GM19023 (cell line): Measurements from ENCODE around the gene MKKS.
"Not testable (repeated sequence)": the region's sequence is repeated elsewhere in the genome, so short reads cannot be mapped to it uniquely, and the experiment has no call there.

Source experiments
- ATAC-seq: cut with Tn5 transposase; IDR thresholded peaks from one replicate; pipeline ENCODE4 v1.9.1; 2021; ENCODE audit warnings: mild to moderate bottlenecking, moderate library complexity; ENCODE audit not compliant: unreplicated experiment

The MKKS gene

DNA sequence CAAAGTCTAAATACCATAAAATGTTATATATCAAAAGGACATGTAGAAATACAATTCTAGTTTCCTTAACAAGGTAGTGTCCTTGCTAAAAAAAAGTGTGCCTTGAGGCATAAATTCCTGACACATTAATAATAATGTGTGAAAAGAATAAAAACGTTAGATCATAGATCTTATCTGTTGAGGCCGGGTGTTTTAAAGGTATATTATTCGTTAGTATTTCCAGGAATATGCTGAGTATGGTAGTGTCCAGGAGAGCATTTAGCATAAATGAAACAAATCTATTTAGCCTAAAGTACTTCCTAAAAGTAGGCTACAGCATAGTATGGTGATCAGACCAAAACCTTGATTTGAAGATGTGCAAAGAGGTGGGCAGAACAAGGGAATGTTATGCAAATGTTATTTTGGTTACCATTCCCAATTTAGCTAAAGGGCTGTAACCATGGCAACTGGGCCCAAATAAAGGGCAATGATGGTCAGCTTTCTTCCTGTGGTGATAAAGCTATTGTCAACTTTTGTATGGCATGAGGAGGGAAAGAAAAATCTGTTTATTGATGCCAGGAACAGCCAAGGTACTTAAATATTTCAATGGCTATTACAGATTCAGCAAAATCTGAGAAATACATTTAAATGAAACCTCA lies 18.9 kb downstream of the MKKS start:
- no peak for ATAC-seq

DNA sequence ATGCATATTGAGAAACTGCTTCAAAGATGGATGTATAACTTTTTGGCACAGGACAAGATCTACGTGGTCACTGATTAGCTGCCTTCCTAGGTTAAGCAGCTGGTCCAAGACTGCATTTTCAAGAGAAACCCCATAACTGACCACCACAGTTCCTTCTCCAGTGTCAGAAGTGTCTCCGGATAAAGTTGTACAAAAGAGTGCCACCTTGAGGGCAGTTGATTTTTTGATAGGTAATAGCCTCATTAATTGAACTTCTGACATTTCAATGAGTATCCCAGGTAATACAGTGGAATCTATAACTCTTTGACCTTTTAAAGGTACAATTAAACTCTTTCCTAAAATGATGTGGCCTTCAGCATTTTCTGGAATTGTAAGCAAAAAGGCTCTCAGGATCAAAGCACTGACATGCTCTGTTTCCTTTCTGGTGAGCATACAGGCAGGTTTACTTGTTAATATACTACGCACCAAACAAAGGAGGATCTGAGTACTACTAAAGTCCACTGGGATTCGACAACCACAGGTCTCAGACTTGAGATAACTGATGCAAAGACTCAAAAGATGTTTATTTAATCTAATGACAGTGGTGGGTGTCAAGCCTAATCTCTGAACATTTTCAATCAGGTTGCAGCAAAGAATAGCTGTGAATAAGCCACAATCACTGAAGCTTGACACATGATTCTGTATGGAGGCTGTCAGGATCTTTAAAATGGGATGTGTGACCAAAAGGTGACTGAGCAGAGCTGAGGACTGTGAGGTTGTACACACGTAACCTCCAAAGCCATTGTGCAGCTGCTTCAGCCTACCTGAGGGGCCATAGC lies 21.2 kb downstream of the MKKS start:
- ATAC-seq: no peak

DNA sequence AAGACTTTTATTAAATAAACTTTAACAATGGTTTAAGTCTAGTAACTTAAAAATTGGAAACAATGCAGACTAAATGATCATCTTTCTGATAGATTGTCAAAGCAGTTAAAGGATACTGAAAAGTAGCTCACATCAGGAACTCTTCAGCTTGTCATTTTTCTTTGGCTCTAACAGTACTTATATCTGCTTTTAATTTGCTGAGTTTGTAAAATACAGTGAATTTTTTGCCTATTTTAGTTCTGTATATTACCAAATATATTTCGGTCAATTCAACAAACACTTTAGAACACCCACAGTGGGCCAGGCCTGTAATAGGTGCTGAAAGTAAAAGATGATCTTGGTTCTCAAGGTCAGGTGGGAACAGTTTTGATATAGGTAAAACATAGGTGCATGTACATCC lies 22.3 kb downstream of the MKKS start:
- no peak for ATAC-seq

DNA sequence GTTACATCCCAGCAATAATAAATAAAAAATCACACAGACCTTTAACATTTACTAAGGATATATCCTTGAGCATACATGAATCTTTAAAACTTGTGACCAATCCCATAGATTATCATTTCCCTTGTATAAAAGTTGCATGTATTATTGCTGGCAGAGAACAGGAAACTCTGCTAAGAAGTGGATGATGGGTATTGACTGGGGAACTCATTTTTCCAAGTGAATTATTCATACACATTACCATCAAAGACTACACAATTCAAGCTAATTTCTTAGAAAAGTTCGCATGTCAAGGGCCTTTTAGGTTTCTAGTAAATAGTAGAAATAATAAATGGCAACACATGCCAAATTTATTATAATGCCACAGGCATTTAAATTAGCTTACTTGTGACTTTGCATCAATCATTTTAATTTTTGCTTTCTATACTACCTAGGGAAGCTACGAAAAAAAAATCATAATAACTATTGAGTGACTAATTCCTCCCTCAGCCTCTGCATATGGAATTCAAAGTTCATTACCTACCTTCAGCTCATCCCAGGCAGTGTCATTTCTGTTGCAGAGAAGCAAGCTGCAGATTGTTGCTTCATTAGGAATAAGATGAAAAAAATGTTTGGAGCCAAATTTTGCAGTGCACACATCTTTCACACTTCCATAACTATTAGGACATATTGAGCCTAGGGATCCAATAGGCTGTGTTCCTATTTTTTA lies 25.8 kb downstream of the MKKS start:
- no peak for ATAC-seq

DNA sequence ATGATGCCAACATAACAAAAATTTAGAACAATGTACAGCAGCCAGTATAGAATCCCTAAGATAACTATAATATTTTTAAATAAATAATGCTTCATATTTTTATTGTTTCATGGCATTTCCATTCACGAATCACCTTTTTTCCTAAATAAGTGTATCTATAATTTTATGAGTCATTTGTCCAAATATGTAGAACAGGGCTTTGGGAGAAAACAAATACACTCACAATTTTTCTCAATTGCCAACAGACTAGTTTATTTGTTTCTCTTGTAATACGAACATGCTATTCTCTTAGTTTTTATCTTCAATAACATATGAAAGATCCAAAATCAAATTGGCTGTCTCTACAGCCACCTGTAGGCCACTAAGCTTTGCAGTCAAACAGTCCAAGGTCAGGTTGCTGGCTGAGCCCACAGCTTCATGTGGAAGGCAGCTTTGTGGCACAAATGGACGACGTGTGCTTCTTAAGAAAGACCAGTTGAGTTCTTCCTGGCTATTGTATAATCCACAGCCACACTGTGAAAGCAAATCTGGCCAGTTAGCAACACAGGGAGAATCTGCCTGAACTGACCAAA lies 29.0 kb downstream of the MKKS start:
- ATAC-seq: no peak

DNA sequence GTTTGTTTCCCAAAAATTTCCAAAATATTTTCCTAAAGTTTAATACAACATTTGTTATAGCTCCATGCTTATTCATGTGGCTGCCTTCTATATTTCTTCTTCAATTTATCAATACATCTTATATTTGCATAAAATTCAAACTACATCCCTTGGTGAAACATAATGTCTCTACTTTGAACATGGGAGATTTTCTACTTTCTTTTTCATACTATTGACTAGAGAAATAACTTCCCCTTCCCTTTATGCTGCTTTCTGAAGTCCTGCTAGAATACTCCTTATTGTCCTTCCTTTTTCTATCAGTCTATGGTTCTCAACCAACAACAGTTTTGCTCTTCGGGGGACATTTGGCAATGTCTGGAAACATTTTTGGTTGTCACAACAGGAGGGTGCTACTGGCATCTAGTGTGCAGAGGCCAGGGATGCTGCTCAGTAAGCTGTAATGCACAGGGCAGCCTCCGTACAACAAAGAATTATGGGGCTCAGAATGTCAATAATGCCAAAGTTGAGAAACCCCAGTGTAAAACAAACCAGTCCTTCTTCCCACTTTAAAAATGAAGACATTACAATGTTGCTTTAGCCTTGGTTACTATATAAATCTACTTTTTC lies 29.9 kb downstream of the MKKS start:
- ATAC-seq: no peak

DNA sequence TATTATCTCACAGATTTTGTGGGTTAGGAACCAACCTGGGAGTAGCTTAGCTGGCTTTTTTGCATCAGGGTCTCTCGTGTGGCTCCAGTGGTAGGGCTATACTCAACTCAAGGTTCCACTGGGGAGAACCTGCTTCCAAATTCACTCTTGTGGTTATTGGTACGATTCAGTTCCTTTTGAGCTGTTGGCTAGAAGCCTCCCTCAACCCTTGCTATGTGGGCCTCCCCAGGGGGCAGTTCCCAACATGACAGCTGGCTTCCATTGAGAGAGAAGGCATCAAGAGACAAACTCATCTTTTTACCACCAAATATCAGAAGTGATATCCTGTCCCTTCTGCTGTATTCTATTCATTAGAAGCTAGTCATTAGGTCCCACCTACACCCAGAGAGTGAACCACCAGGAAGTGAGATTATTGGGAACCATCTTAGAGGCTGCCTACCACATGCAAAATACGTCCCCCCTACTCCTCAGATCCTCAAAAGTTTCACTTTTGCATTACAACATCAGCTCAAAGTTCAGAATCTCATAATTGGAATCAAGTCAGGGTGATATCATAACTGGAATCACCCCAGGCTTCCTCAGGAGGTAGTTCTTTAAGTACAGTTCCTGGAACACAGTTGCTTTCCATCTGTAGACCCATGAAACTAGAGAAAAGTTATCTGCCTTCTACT lies 30.9 kb downstream of the MKKS start:
- no peak for ATAC-seq

DNA sequence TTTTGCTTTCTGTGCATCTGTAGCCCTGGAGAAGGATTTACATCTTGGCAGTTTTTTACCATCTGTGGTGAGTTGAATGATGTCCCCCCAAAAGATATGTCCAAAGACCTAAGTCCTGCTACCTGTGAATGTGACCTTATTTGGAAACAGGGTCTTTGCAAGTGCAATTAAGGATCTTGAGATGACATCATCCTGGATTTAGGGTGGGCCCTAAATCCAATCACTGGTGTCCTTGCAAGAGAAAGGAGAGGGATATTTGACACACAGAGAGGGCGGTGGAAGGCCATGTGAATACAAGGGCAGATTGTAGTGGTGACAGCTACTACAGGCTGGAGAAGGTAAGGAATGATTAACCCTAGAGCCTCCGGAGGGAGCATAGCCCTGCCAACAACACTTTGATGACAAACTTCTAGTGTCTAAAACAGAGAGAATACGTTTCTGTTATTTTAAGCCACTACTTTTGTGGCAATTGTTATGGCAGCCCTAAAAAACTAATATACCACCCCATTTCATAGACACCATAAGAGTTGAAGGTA lies 35.1 kb downstream of the MKKS start:
- no peak for ATAC-seq

DNA sequence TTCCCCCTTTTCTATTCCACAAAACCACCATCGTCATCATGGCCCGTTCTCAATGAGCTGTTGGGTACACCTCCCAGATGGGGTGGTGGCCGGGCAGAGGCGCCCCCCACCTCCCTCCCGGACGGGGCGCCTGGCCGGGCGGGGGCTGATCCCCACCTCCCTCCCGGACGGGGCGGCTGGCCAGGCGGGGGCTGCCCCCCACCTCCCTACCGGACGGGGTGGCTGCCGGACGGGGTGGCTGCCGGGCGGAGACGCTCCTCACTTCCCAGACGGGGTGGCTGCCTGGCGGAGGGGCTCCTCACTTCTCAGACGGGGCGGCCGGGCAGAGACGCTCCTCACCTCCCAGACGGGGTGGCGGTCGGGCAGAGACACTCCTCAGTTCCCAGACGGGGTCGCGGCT lies 39.3 kb downstream of the MKKS start:
- not testable (repeated sequence) for ATAC-seq

DNA sequence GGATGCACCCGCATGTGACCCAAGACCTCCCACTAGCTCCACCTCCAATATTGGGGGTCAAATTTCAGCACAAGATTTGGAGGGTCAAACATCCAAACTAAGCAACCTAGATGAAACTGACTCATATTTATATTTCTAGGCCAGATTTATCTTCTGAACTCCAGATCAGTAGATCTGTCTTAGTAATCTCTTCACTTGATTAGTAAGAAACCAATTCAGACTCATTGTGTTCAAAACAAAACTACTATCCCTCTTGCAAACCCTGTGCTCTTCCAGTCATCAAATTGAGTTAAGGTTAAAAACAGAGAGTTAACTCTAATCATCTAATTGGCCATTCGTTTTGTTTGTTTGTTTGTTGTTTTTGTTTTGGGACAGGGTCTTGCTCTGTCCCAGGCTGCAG lies 43.3 kb downstream of the MKKS start:
- no peak for ATAC-seq

DNA sequence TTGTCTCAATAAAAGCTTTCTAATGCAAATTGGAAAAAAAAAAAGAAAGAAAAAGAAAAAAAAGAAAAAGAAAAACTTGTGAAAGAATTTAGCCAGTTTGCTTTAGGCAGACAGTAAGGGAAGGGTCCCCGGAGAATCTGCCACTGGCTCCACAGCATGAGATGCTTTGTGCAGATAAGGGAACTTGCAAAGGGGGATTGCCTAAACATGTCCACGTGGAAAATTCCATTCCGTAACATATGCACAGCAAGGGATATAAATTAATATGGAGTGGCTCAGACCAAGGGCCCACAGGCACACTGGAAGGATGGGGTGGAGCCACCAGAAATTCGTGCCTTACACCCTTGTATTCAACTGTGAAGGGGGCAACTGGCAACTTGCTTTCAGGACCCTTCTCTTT lies 45.4 kb downstream of the MKKS start:
- no peak for ATAC-seq

DNA sequence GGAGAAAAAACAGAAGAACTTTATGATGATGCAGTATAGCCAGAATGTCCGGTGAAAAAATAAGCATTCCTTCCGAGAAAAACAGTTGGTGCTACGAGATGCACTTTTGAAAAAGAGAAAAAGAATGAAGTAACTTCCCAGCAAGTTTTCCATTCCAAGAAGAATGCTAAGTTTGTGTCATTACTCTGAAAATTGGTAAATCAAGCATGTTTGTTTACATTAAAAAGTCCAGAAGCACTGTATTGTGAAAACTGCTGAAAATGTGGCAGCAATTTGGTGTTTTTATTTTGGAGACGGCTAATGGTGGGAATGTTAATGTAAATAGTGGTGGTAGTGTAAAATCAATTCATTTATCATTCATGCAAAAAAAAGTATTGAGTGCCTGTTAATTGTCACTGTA lies 46.3 kb downstream of the MKKS start:
- no peak for ATAC-seq

DNA sequence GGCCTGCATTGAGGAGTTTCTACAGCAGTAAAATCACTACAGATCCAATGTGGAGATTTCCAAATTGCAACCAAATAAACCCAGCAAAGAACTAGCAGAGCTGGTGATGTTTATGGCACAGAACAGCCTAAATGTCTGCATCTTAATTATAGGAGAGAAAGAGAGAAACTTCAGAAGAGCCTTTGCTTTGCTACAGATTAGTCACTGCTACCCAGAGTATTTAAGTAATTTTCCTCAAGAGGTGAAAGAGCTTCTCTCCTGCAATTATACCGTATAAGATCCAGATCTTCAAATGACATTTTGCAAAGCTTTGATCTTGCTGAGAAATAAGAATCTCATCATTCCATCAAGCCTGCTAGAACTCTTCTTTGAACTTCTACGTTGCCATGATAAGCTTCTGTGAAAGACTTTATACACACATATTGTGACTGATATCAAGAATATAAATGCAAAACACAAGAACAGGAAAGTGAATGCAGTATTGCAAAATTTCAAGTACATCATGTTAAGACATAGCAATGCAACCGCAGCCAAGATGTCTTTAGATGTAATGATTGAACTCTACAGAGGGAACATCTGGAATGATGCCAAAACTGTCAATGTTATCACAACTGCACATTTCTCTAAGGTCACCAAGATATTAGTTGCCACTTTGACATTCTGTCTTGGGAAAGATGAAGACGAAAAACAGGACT lies 48.0 kb downstream of the MKKS start:
- no peak for ATAC-seq

DNA sequence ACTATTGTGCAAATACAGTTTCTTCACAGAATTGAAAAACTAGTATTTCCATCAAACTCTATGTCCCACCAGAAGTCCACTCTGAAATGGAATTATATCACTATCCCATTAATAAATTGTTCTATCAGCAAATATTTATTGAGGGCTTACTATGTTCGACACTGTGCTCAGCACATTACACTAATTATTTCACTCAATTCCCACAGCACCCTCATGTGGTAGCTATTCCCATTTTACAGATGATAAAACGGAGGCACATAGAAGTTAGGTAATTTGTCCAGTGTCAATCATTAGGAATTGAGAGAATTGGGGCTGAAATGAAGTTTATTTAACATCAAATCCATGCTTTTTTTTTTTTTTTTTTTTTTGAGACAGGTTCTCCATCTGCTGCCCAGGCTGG lies 52.5 kb downstream of the MKKS start:
- no peak for ATAC-seq

DNA sequence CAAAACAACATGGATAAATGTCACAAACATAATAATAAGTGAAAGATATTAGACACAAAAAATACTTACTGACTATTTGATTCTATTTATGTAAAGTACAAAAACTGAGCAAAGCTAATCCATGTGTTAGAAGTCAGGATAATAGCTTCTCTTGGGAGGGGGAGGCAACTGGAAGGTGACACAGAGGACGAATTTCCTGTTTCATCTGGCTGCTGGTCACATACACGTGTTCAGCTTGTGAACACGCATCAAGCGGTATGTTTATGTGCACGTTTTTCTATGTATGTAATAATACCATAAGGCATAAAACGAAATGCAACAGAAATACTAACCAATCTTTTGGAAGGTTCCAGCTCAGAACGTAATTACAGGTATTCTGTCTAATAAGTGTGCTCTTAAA lies 54.3 kb downstream of the MKKS start:
- no peak for ATAC-seq

DNA sequence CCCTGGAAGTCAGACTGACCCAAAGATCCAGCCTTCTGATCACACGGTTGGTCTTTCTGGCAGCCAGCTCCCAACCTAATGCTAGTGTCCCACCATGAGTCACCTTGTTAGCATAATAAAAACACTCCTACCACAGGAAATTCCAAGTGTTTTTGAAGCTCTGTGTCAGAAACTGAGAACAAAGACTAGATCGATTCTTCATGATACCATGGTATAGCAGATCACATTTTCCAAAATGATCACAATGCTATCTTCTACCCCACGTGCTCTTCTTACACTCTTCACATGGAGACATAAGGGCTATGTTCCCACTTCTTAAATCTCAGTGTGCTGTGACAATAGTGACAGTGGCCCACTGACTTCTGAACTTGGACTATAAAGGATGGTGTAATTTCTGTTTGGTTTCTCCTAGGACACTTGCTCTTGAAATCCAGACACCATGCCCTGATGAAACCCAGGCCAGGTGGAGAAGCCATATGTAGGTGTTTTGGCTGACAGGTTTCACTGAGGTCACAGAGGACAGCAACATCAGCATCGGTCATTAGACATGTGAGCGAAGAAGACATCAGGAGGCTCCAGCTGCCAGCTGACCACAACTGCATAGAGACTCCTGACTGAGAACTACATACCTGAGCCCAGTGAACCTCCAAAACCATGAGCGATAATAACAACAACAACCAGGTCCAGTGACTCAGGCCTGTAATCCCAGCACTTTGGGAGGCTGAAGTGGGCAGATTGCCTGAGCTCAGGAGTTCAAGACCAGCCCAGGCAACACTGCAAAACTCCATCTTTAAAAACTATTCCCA lies 57.5 kb downstream of the MKKS start:
- no peak for ATAC-seq

DNA sequence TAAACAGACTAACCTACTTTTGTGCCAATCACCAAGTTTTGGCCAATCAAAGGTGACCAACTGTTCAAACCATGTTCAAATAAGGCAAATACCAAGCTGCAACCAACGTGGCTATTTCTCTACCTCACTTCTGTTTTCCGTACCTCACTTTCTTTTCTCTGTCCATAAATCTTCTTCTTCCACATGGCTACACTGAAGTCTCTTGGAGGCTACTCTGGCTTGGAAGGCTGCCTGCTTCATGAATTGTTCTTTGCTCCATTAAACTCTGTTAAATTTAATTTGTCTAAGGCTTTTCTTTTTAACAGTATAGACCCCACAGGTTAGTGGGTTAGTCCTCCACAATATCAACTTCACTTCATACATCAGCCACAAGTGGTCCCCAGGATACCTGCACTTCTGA lies 58.8 kb downstream of the MKKS start:
- no peak for ATAC-seq

DNA sequence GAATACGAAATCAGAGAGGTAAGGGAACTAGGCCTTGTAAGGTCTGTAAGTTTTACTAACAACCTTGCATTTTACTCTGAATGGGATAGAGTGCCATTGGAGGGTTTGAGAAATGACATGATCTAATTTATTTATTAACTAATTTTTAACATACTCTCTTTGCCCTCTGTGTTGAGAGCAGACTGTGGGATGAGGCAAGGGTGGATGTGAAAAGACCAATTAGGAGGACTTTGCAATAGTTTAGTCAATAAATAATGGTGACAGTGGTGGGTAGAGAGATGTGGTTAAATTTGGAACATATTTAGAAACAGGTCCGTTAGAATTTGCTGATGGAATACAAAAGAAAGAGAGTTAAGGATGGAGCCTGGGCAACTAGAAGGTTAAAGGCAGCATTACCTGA lies 60.0 kb downstream of the MKKS start:
- no peak for ATAC-seq

DNA sequence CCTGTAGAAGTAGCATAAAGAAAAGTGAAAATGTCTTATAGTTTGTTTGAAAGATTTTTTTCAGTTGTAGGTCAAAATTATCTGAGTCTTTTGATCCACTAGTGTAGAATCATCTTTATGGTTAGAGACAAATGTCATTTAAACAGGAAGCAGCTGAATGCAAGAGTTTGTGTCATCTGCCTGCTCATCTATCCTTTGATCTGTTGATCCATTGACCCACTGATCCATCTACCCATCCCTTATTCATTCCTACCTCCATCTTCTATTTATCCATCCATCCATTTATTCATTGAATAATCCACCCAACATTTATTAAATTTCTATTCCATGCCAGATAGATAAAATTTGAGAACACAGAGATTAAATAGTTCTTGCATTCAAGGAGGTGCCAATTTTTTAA lies 62.6 kb downstream of the MKKS start:
- ATAC-seq: no peak
